T47D (cell line): ENCODE results near the gene NR1D2.
"Not testable (repeated sequence)": the region's sequence is repeated elsewhere in the genome, so short reads cannot be mapped to it uniquely, and the experiment has no call there.

ENCODE experiments used
- DNase-seq, 2 experiments: peaks; one replicate each; pipeline versions ENCODE4 v3.0.0 to v3.0.0-alpha.2; 2011 to 2012; ENCODE audit warnings: low read depth in 1 of 2, low spot score in 1 of 2
- JUND ChIP-seq: IDR thresholded peaks from 2 replicates; pipeline ENCODE4 v1.6.1; 2012; ENCODE audit warnings: low read depth
- in situ Hi-C: cut with HindIII; loops from 2 replicates; pipeline ENCODE4 v1.10.0; 2016; ENCODE audit warnings: low sequenced_read_pairs, low pct_unique_long_range_greater_than_20kb

NR1D2 gene

GRCh38 chr3:24012589-24013269 lies 67.6 kb downstream of the NR1D2 start:
- in situ Hi-C loops, result no loop called here
- no peak for DNase-seq
- TF ChIP-seq JUND, result no peak

- no peak for DNase-seq
- in situ Hi-C loops, result no loop called here
- no peak for TF ChIP-seq JUND
Measured at GRCh38 chr3:24017305-24017704, 72.2 kb downstream of the NR1D2 start.

- in situ Hi-C loops, result no loop called here
- DNase-seq, result no peak
- no peak for TF ChIP-seq JUND
Measured at GRCh38 chr3:24018784-24019570, 73.9 kb downstream of the NR1D2 start.

- no peak for DNase-seq
- in situ Hi-C loops, result no loop called here
- TF ChIP-seq JUND, result no peak
Measured at GRCh38 chr3:24019585-24019984, 74.5 kb downstream of the NR1D2 start.

- TF ChIP-seq JUND, result no peak
- no peak for DNase-seq
- in situ Hi-C loops, result no loop called here
Measured at GRCh38 chr3:24020036-24020691, 75.1 kb downstream of the NR1D2 start.

GRCh38 chr3:24023197-24023596 lies 78.1 kb downstream of the NR1D2 start:
- no peak for TF ChIP-seq JUND
- no peak for DNase-seq
- in situ Hi-C loops, result no loop called here

GRCh38 chr3:24025805-24026204 lies 80.7 kb downstream of the NR1D2 start:
- DNase-seq, result no peak
- no peak for TF ChIP-seq JUND
- in situ Hi-C loops, result no loop called here

GRCh38 chr3:24026665-24027064 lies 81.6 kb downstream of the NR1D2 start:
- in situ Hi-C loops, result not testable (repeated sequence)

GRCh38 chr3:24027946-24028345 lies 82.9 kb downstream of the NR1D2 start:
- in situ Hi-C loops, result no loop called here
- no peak for TF ChIP-seq JUND
- DNase-seq, result no peak

More at GRCh38 chr3:24026665-24027064, 81.6 kb downstream of the NR1D2 start:
- not testable (repeated sequence) for DNase-seq
